ENCODE results near the gene MED13.

DNA sequence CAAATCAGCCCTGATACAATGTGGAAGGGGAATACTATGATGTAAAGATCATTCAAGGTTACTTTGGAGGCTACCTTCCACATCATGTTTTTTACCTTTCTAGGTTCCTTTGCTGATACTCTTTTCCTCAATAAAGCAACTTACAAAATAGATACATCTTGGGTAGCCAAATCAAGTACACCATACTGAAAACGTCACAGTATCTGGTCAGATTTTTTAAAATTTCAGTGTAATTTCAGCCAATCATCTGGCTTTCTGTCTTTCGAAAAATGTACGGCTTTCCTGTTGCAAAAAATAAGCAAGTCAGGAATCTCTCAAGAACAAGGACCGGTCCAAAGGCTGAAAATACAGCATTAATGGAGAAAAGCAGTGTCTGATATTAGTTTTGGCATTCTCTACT lies 15.6 kb upstream of the MED13 start:
- TF ChIP-seq POLR2A (IDR thresholded peaks at IDR 0.05; ENCODE audit: low read depth, low read length) (no peak), TAF1 (IDR thresholded peaks at IDR 0.05; ENCODE audit: borderline replicate concordance, low read depth, low read length) (no peak), POLR2AphosphoS5 (IDR thresholded peaks at IDR 0.05; ENCODE audit: low read depth, low read length) (no peak)

All from GM12892 (cell line).